NT2/D1 (cell line): ENCODE results near the gene LRRTM2.

Experiments used
- YY1 ChIP-seq: IDR thresholded peaks from 2 replicates; pipeline ENCODE4 v1.6.1; 2011; ENCODE audit not compliant: insufficient read length, insufficient read depth
- ZNF274 ChIP-seq: IDR thresholded peaks from 2 replicates; pipeline ENCODE4 v1.6.1; 2011; ENCODE audit warnings: mild to moderate bottlenecking, low read depth, low read length

GRCh38 chr5:138849439-138849838, 25.7 kb downstream of the LRRTM2 start:
- TF ChIP-seq ZNF274, result no peak
- no peak for TF ChIP-seq YY1
